Stimulated activated CD8-positive, alpha-beta memory T cell treated with anti-CD3 and anti-CD28 coated beads, Interleukin-12 subunit alpha, Interleukin-12 subunit beta, amount 100 ng/mL, for 24 hours (primary cell): Measurements from ENCODE around the gene C4orf50.

Experiments used
- DNase-seq: peaks from one replicate; pipeline ENCODE4 v3.0.0-alpha.2; 2020; ENCODE audit errors: extremely low read depth

The C4orf50 gene

GRCh38 chr4:5890063-5890727 is 128.0 kb downstream of the C4orf50 start:
- no peak for DNase-seq

- DNase-seq: no peak
These were observed 129.1 kb downstream of the C4orf50 start for GRCh38 chr4:5889002-5889696.

GRCh38 chr4:5888222-5889001 is 129.8 kb downstream of the C4orf50 start:
- no peak for DNase-seq

- DNase-seq: no peak
These were observed 130.6 kb downstream of the C4orf50 start for GRCh38 chr4:5887361-5888221.

- no peak for DNase-seq
These were observed 131.2 kb downstream of the C4orf50 start for GRCh38 chr4:5887011-5887360.

GRCh38 chr4:5885733-5886132 is 132.5 kb downstream of the C4orf50 start:
- no peak for DNase-seq

- DNase-seq: no peak
These were observed 133.4 kb downstream of the C4orf50 start for GRCh38 chr4:5884796-5885195.

- no peak for DNase-seq
These were observed 134.3 kb downstream of the C4orf50 start for GRCh38 chr4:5883916-5884315.

GRCh38 chr4:5882947-5883346 is 135.3 kb downstream of the C4orf50 start:
- no peak for DNase-seq

GRCh38 chr4:5881340-5881739 is 136.9 kb downstream of the C4orf50 start:
- DNase-seq: no peak

GRCh38 chr4:5878359-5878758 is 139.9 kb downstream of the C4orf50 start:
- no peak for DNase-seq

GRCh38 chr4:5877392-5877791 is 140.8 kb downstream of the C4orf50 start:
- DNase-seq: no peak

- DNase-seq: no peak
These were observed 143.3 kb downstream of the C4orf50 start for GRCh38 chr4:5874811-5875449.

GRCh38 chr4:5870701-5871100 is 147.5 kb downstream of the C4orf50 start:
- DNase-seq: no peak

- no peak for DNase-seq
These were observed 148.1 kb downstream of the C4orf50 start for GRCh38 chr4:5869966-5870619.

GRCh38 chr4:5867866-5868265 is 150.4 kb downstream of the C4orf50 start:
- DNase-seq: no peak

GRCh38 chr4:5866841-5867813 is 151.1 kb downstream of the C4orf50 start:
- DNase-seq: no peak

GRCh38 chr4:5865896-5866599 is 152.2 kb downstream of the C4orf50 start:
- DNase-seq: no peak
